ENCODE results near the gene NDUFAF3. TPM values are rescaled to one million over a fixed set of nuclear protein-coding genes. Genes with fewer than 3 reads are reported as not detected.
A peak's percentile ranks its signal among the peaks of the same experiment; 100 is the strongest.

The NDUFAF3 gene
- total and polyA plus RNA-seq, 2 experiments from 2014 or later = 70.7 to 140 TPM

DNA sequence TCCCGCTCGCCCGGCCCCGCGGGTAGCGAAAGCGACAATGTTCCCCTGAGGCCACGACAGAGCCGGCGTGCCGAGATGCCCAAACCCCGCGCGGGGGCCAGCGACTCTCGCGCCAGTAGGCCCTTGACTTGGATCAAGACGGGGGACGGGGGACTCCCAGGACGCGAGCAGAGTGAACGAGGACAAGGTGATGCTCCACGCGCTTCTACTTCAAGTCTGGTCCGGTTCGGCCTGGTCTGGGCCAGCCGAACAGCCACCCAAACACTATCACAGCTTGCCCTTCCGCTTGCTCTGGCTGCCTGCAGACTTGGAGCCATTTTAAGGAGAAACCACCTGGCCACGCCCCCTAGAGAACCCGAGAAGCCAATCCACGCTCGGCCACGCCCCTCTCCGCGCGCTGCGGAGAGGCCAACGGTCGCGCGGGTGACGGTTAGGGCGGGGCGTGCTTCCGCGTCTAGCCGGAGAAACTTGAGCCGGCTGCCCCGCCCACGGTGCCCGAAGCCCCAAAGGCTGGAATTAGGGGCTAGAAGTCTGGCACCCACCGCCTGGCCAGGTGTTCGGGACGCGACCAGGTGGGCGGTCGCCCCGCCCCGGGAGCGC, 608 bp upstream of the NDUFAF3 start:
- Histone ChIP-seq H2AFZ (peak overlapping the region; percentile 91), H3K4me1 (ENCODE audit: insufficient read depth) (peaks cover 37% of the 10 kb centered on the region), H3K79me2 (peaks cover 56% of the 10 kb centered on the region), H3K9me2 (replicated peaks; ENCODE audit: insufficient read depth) (no peaks in the 10 kb centered on the region), H3K4me2 (peak overlapping the region; percentile 96), H3K4me3 (peak overlapping the region; percentile 74), H3K9me3 (ENCODE audit: low read depth) (no peaks in the 10 kb centered on the region), H3K27ac (peak overlapping the region; percentile 100), H3K36me3 (replicated peaks; ENCODE audit: insufficient read depth, low read depth) (no peaks in the 10 kb centered on the region), H4K20me1 (ENCODE audit: insufficient read depth, poor library complexity, severe bottlenecking) (peaks cover 8% of the 10 kb centered on the region), H3K27me3 (no peaks in the 10 kb centered on the region)
- no peak for TF ChIP-seq EZH2phosphoT487 (IDR thresholded peaks at IDR 0.05; ENCODE audit: low read depth, severe bottlenecking, unreplicated experiment)
- TF ChIP-seq EZH2 (IDR thresholded peaks at IDR 0.05; ENCODE audit: borderline replicate concordance) = no peak
- TF ChIP-seq, protein P1, sequence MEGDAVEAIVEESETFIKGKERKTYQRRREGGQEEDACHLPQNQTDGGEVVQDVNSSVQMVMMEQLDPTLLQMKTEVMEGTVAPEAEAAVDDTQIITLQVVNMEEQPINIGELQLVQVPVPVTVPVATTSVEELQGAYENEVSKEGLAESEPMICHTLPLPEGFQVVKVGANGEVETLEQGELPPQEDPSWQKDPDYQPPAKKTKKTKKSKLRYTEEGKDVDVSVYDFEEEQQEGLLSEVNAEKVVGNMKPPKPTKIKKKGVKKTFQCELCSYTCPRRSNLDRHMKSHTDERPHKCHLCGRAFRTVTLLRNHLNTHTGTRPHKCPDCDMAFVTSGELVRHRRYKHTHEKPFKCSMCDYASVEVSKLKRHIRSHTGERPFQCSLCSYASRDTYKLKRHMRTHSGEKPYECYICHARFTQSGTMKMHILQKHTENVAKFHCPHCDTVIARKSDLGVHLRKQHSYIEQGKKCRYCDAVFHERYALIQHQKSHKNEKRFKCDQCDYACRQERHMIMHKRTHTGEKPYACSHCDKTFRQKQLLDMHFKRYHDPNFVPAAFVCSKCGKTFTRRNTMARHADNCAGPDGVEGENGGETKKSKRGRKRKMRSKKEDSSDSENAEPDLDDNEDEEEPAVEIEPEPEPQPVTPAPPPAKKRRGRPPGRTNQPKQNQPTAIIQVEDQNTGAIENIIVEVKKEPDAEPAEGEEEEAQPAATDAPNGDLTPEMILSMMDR (IDR thresholded peaks at IDR 0.05; ENCODE audit: poor library complexity) = no peak
- WGBS (ENCODE audit: low lambda C conversion rate, missing lambda C conversion rate) = under 1% methylated on average over 60 of the region's 60 CpGs
- peak; percentile 100 for DNase-seq (ENCODE audit: low spot score)

DNA sequence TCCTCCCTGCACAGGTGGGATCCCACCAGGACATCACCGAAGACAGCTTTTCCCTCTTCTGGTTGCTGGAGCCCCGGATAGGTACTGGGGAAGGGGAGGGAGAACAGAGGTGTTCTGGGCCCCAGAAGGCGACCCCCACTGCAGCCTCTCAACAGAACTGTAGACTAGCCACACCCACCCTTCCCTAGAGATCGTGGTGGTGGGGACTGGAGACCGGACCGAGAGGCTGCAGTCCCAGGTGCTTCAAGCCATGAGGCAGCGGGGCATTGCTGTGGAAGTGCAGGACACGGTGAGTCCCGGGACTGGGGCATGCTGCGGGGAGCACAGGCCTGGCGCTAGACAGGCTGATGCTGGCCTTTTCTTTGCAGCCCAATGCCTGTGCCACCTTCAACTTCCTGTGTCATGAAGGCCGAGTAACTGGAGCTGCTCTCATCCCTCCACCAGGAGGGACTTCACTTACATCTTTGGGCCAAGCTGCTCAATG, 809 bp downstream of the NDUFAF3 start:
- Histone ChIP-seq H3K27ac (peak overlapping the region; percentile 100), H3K27me3 (no peaks in the 10 kb centered on the region), H3K79me2 (peaks cover 63% of the 10 kb centered on the region), H3K9me2 (replicated peaks; ENCODE audit: insufficient read depth) (no peaks in the 10 kb centered on the region), H2AFZ (peak overlapping the region; percentile 91), H3K36me3 (replicated peaks; ENCODE audit: insufficient read depth, low read depth) (no peaks in the 10 kb centered on the region), H4K20me1 (ENCODE audit: insufficient read depth, poor library complexity, severe bottlenecking) (no peaks in the 10 kb centered on the region), H3K9me3 (ENCODE audit: low read depth) (no peaks in the 10 kb centered on the region), H3K4me3 (peak overlapping the region; percentile 89), H3K4me1 (ENCODE audit: insufficient read depth) (peaks cover 28% of the 10 kb centered on the region), H3K4me2 (peak overlapping the region; percentile 95)
- WGBS (ENCODE audit: low lambda C conversion rate, missing lambda C conversion rate) = 27% methylated on average over 12 of the region's 12 CpGs
- TF ChIP-seq, protein P1 (IDR thresholded peaks at IDR 0.05; ENCODE audit: poor library complexity) = no peak
- TF ChIP-seq EZH2phosphoT487 (IDR thresholded peaks at IDR 0.05; ENCODE audit: low read depth, severe bottlenecking, unreplicated experiment) (no peak), EZH2 (IDR thresholded peaks at IDR 0.05; ENCODE audit: borderline replicate concordance) (no peak)
- DNase-seq (ENCODE audit: low spot score) = no peak

DNA sequence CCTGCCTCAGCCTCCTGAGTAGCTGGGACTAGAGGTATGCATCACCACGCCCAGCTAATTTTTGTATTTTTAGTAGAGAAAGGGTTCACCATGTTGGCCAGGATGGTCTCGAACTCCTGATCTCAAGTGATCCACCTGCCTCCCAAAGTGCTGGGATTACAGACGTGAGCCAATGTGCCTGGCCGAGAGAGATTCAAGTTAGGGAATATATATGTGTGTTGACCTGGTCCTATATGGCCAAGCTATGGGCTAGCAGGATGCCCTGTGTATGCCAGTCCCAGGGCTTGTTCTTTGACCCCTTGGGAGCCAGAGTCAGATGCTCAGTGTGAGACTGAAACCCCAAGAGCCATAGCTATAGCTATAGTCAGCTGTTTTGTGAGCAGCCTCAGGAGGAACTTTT, 1.9 kb downstream of the NDUFAF3 start:
- TF ChIP-seq EZH2 (IDR thresholded peaks at IDR 0.05; ENCODE audit: borderline replicate concordance) = no peak
- no peaks in the 10 kb centered on the region for H3K36me3 ChIP-seq (replicated peaks; ENCODE audit: insufficient read depth, low read depth)
- peaks cover 36% of the 10 kb centered on the region for H3K4me1 ChIP-seq (ENCODE audit: insufficient read depth)
- no peak overlapping the region for H3K27ac ChIP-seq
- H2AFZ ChIP-seq = no peak overlapping the region
- H4K20me1 ChIP-seq (ENCODE audit: insufficient read depth, poor library complexity, severe bottlenecking) = no peaks in the 10 kb centered on the region
- H3K27me3 ChIP-seq = no peaks in the 10 kb centered on the region
- 98% methylated on average over 4 of the region's 4 CpGs for WGBS (ENCODE audit: low lambda C conversion rate, missing lambda C conversion rate)
- no peaks in the 10 kb centered on the region for H3K9me3 ChIP-seq (ENCODE audit: low read depth)
- H3K9me2 ChIP-seq (replicated peaks; ENCODE audit: insufficient read depth) = no peaks in the 10 kb centered on the region
- no peak for DNase-seq (ENCODE audit: low spot score)
- H3K4me2 ChIP-seq = no peak overlapping the region
- H3K4me3 ChIP-seq = no peak overlapping the region
- H3K79me2 ChIP-seq = peaks cover 73% of the 10 kb centered on the region

DNA sequence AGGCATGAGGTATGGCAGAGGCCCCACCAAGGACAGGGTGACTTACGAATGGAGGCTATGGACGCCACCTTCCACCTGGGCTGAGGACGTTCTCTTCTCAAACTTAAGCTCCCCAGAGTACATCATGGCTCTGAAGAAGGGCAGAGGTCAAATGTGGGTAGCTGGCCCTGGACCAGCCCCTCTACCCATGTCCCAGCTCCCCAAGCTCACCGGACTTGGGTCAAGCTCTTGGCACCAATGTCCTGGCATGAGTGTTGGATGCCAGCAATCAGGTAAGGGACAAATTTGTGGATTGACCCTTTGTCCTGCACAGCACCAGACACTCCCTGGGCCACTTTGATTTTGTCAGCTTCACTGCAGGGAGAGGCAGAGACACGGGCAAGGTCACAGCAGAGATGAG, 2.5 kb downstream of the NDUFAF3 start:
- no peak overlapping the region for H3K27ac ChIP-seq
- DNase-seq (ENCODE audit: low spot score) = no peak
- peaks cover 69% of the 10 kb centered on the region for H3K79me2 ChIP-seq
- no peak overlapping the region for H3K4me2 ChIP-seq
- WGBS (ENCODE audit: low lambda C conversion rate, missing lambda C conversion rate) = 94% methylated on average over 5 of the region's 5 CpGs
- peaks cover 32% of the 10 kb centered on the region for H3K4me1 ChIP-seq (ENCODE audit: insufficient read depth)
- no peaks in the 10 kb centered on the region for H3K9me2 ChIP-seq (replicated peaks; ENCODE audit: insufficient read depth)
- TF ChIP-seq EZH2 (IDR thresholded peaks at IDR 0.05; ENCODE audit: borderline replicate concordance) (no peak), EZH2phosphoT487 (IDR thresholded peaks at IDR 0.05; ENCODE audit: low read depth, severe bottlenecking, unreplicated experiment) (no peak)
- TF ChIP-seq, protein P1 (IDR thresholded peaks at IDR 0.05; ENCODE audit: poor library complexity) = no peak
- H3K36me3 ChIP-seq (replicated peaks; ENCODE audit: insufficient read depth, low read depth) = no peaks in the 10 kb centered on the region
- no peak overlapping the region for H2AFZ ChIP-seq
- H3K9me3 ChIP-seq (ENCODE audit: low read depth) = no peaks in the 10 kb centered on the region
- no peaks in the 10 kb centered on the region for H4K20me1 ChIP-seq (ENCODE audit: insufficient read depth, poor library complexity, severe bottlenecking)
- no peak overlapping the region for H3K4me3 ChIP-seq
- no peaks in the 10 kb centered on the region for H3K27me3 ChIP-seq

Data from hepatocyte (in vitro differentiated cells).